Bronchial epithelial cell (primary cell): ENCODE results near the gene PTP4A2. TPM values are rescaled to one million over a fixed set of nuclear protein-coding genes. Genes with fewer than 3 reads are reported as not detected.
"Not testable (repeated sequence)": the region's sequence is repeated elsewhere in the genome, so short reads cannot be mapped to it uniquely, and the experiment has no call there.

ENCODE experiments used
- DNase-seq: peaks from one replicate; pipeline ENCODE4 v3.0.0-alpha.2; 2010; ENCODE audit warnings: low read depth
- FAIRE-seq: peaks from 2 replicates; lab custom pipeline; 2011; peaks lifted over from hg19 to GRCh38; lab: Jason Lieb, UNC
- H3K27me3 ChIP-seq: 2 replicates; pipeline ENCODE4 v1.5.1; 2011; ENCODE audit warnings: low read length; ENCODE audit not compliant: control insufficient read depth, insufficient read depth
- H3K36me3 ChIP-seq: 2 replicates; pipeline ENCODE4 v1.5.1; 2011; ENCODE audit warnings: low read length; ENCODE audit not compliant: control insufficient read depth, insufficient read depth
- H3K4me3 ChIP-seq: 2 replicates; pipeline ENCODE4 v1.5.1; 2011; ENCODE audit warnings: mild to moderate bottlenecking, low read depth, low read length, control low read depth
- CTCF ChIP-seq: IDR thresholded peaks from 2 replicates; pipeline ENCODE4 v1.5.1; 2011; ENCODE audit warnings: mild to moderate bottlenecking, moderate library complexity, low read length, control low read depth, inconsistent platforms; ENCODE audit not compliant: insufficient read depth, severe bottlenecking
- total RNA-seq: library from RNA; depleted of rRNA; stranded (reverse); fragments of >200 nt; gene quantifications from 2 replicates; pipeline ENCODE4 v1.2.1, GENCODE V29; 2014

PTP4A2 gene
- total RNA-seq, 1 donor from 2014 or later: 221 TPM

GRCh38 chr1:31954607-31955283 lies 16.6 kb upstream of the PTP4A2 start:
- Histone ChIP-seq H3K27me3 (no peaks in the 10 kb centered on the region), H3K4me3 (no peak overlapping the region), H3K36me3 (no peaks in the 10 kb centered on the region)
- no peak for FAIRE-seq
- no peak for TF ChIP-seq CTCF
- peak; percentile 92 for DNase-seq

GRCh38 chr1:31952825-31953220 lies 14.7 kb upstream of the PTP4A2 start:
- no peak overlapping the region for H3K4me3 ChIP-seq
- no peaks in the 10 kb centered on the region for H3K36me3 ChIP-seq
- DNase-seq (no peak), FAIRE-seq (no peak)
- H3K27me3 ChIP-seq: no peaks in the 10 kb centered on the region
- no peak for TF ChIP-seq CTCF

- Histone ChIP-seq H3K4me3 (no peak overlapping the region), H3K36me3 (no peaks in the 10 kb centered on the region), H3K27me3 (no peaks in the 10 kb centered on the region)
- DNase-seq: no peak
- FAIRE-seq: no peak
- no peak for TF ChIP-seq CTCF
Measured at GRCh38 chr1:31951276-31951675, 13.1 kb upstream of the PTP4A2 start.

GRCh38 chr1:31949862-31950261 lies 11.7 kb upstream of the PTP4A2 start:
- FAIRE-seq: no peak
- TF ChIP-seq CTCF: no peak
- Histone ChIP-seq H3K36me3 (no peaks in the 10 kb centered on the region), H3K4me3 (no peak overlapping the region), H3K27me3 (no peaks in the 10 kb centered on the region)
- DNase-seq: no peak

- not testable (repeated sequence) for H3K36me3 ChIP-seq, FAIRE-seq, H3K4me3 ChIP-seq, H3K27me3 ChIP-seq, DNase-seq
Measured at GRCh38 chr1:31945677-31946076, 7.5 kb upstream of the PTP4A2 start.

GRCh38 chr1:31944205-31945089 lies 6.3 kb upstream of the PTP4A2 start:
- no peak for TF ChIP-seq CTCF
- H3K36me3 ChIP-seq: no peaks in the 10 kb centered on the region
- DNase-seq (peak; percentile 62), FAIRE-seq (no peak)
- H3K4me3 ChIP-seq: peak overlapping the region; percentile 12
- no peaks in the 10 kb centered on the region for H3K27me3 ChIP-seq
